Activated T-cell treated with anti-CD3 and anti-CD28 coated beads for 48 hours (primary cell): ENCODE measurements around the gene ZNF444.
A peak's percentile ranks its signal among the peaks of the same experiment; 100 is the strongest.

Source experiments
- DNase-seq: peaks from one replicate; pipeline ENCODE4 v3.0.0-alpha.2; 2020; ENCODE audit warnings: low read depth

Gene ZNF444

DNA sequence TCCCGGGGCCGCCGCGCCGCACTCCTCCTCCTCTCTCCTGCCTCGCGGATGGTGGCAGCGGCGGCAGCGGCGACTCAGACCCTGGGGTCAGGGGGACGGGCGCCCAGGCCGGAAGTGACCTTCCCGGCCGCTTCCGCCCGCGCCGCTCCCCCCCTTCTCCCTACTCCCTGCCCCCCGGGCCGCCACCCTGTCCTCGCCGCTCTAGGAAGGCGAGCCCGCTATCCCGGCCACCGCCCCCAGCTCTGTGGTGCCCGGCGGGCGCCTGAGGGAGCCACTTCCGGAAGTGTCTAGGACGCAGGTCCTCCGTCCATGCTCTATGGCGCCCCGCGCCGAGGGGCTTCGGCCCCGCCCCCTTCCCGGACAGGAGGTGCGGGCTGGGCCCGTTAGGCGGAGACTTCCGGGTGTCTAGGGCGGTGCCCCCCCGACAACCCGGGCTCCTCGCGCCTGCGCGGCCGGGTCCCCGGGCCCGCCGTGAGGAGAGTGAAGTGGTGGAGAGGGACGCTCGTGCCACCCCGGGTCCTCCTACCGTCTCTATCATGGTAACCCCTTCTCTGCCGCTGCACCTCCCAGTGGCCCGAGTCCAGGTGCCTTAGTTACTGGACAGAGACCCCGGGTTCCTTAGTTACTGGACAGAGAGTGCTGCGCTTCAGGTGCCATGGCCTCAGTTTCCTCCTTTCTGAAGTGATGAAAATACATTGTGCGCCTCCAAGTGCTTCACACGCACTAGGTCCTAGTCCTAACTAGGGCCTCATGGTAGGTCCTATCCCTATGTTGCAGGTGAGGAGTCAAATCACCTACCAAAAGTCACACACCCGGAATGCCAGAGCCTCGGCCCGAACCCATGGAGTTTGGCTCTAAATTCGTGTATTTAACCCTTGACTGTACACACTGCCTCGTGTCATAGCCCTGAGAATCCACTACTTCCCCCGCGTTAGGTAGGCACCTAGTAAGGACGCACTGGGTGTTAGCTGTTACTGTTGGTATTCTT, 19.6 kb upstream of the ZNF444 start, which contains the start of gene ZNF787:
ZNF787 (minus strand) TSS at position 116 of the 988 bp plus-strand sequence. CDS start 18,078 bp downstream, outside the sequence.
- peak; percentile 98 for DNase-seq

DNA sequence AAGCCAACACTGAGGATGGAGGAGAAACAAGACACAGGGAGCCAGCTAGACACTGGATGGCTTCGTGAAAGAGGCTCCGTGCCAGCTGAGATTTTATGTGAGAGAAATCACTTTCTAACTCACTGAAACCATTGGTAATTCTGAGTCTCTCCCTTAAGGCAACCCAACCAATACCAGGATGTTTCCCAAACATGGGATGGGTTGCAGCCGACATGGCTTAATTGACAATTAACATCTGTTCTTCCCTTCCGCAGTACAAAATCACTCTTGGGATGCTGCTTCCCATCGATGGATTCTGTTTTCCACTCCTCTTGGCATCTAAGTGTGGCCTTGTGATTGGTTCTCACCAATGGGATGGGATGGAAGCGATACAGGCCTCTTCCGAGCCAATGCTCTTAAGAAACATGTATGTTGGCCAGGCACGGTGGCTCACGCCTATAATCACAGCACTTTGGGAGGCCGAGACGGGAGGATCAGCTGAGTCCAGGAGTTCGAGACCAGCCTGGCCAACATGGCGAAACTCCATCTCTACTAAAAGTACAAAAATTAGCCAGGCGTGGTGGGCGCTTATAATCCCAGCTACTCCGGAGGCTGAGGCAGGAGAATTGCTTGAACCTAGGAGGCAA, 17.7 kb upstream of the ZNF444 start:
- DNase-seq: no peak

DNA sequence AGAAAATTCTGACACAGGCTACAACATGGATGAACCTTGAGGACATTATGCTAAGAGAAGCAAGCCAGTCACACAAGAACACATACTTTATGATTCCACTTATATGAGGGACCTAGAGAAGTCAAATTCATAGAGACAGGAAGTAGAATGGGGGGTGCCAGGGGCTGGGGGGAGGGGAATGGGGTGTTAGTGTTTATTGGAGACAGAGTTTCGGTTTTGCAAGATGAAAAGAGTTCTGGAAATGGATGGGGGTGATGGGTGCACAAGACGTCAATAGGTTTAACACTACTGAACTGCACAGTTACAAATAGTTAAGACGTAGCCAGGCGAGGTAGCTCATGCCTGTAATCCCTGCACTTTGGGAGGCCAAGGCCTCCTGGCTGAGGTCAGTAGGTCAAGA, 16.5 kb upstream of the ZNF444 start:
- DNase-seq: no peak

DNA sequence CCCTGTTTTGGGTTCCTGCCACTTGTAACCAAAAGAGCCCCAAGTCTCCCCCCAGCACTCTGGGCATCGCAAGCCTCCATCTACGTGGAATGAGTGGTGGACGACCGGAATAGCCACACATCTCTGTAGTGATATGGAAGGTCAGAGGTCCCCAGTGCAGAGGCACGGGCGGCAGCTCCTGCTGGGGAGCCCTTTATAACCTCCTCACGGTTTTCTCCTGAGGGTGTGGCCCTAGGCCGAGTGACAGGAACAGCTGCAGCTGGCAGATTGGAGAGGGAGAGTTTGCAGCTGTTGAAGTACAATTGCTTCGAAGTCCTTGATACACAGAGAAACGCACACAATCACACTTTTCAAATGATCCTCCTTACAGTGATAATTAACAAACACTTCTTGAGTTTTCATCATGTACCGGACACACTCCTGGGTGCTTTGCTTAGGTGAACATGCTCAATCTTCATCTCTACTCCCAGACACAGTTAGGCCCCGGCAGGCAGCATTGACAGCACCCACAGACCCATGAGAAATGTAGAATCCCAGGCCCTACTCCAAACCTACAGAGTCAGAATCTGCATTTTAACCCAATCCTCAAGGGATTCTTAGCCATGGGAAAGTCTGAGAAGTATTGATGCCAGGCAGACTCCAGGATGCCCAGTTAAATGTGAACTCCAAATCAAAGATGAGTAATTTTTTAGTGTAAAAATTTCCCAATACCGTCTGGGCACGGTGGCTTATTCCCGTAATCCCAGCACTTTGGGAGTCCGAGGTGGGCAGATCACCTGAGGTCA, 15.1 kb upstream of the ZNF444 start:
- no peak for DNase-seq

DNA sequence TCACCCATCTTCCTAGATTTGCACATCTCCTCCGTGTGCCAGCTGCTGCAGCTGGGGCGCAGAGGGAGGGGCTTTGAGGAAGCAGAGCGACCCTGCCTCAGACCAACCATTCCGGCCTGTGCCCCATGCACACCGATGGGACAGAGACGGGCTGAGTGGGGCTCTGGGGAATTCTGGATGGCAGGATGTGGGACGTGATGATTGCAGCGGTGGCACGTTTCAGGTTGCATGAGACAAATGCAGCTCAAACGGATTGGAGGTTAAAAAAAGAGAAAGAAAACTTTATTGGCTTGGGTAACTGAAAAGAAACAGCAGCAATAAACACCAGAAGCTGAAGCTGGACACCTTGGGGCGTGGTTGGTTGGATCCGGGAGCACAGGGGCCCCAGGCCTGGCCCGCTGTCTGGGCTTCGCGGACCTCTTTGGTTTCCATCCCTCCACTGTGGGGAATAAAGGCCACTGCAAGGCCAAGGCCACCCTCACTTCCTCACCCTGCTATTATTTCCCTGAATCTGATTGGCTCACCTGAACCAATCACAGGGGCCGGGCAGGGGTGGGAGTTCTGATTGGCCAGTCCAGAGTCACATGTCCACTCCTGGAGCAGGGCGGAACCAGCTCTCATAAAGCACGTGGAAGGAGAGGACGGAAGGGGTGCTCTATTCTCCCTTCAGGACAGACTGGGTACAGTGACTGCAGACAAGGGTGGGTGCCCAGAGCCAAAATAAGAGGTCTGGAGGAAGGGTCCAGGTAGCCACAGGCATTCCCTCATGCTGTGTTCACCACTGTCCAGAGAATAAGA, 13.9 kb upstream of the ZNF444 start:
- DNase-seq: no peak

DNA sequence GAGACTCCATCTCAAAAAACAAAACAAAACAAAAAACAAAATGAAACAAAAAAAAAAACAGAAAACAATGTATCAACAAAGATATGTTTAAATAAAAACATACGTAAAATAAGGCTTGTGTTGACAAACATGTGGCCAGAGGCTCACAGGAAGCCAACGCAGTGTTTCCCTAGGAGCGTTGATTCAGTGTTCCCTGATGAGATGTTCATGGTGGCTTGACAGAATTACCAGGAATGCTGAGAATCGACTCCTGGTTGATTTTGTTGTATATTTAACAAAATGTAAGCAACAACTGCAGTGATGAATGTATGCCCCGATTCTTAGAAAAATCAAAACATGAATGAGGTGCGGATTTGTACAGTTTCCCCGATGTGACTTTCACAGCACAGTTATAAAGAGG, 11.1 kb upstream of the ZNF444 start:
- no peak for DNase-seq

DNA sequence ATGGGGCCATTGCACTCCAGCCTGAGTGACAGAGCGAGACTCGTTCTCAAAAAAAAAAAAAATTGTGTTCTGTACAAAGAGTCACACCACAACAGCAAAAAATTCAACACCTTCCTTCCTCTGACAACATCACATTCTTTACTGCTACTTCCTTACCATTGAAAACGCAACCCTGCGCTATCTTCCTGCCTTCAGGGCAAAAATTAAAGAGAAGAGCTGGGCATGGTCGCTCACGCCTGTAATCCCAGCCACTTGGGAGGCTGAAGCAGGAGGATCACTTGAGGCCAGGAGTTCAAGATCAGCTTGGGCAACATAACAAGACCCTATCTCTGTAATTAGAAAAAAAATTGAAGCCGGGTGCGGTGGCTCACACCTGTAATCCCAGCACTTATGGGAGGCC, 9.4 kb upstream of the ZNF444 start:
- no peak for DNase-seq

DNA sequence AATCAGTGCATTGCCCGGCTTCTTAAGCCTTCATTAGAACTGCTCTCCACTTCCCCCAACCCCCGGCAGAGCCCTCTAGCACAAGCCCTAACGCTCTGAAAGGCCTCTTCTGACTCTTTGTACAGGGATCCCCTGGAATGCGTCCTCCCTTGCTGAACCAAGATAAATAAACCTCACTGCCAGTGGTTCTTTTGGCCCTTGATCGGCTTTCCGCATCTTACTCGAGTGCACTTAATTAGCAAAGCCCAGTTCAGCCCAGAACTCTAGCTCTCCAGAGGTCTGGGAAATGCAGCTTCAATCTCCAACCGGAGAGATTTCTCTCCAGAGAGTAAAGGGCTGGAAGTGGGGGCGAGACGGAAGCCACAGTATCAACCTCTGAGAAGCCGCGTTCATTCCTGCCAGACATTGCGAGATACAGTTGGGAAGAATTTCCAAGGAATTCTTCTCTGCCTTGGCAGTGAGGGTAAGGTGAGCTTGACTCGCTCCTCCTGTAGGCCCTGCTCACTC, 8.7 kb upstream of the ZNF444 start:
- DNase-seq: no peak

DNA sequence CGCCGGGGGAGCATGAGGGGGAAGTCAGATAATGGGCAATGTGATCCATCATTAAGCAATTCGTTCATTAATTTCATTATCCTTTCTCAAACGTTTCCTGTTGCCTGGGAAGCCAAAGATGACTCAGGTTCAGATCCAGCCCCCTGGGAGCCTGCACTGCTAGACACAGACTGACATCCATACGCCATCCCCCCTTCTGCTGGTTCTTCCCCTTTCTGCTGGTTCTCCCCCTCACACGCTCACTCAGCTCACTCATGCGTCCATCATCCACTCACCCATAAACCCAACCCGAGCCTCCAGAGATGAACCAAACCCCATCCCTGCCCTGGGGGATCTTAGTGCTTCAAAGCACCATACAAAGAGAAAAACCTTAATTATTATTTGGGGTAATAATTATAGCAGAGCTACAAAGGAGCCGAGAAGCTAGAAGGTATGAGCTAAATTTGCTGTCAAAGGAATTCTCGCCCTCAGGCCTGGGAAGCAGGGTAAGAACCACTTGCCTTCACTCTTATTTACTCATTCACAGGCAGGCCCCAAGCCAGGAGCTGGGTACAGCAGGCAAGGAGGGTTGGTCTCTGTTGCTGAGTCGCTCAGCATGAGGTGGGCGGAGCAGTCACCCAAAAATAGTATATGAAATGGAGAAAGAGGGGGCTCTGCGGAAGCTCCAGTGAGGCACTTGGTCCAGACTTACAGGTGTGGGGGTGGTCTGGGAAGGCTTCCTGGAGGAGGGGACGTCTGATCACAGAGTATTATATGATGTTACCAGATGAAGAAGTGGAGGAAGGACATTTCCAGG, 7.0 kb upstream of the ZNF444 start:
- DNase-seq: no peak

DNA sequence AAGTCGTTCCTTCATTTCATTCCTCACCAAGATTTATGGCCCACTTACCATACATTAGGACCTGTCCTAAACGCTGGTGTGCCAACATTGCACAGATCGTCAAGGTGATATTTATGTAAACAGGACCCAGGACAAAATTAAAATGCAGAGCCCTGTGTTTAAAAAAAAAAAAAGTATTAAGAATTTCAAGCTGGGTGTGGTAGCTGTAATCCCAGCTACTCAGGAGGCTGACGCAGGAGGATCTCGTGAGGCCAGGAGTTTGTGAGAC, 6.5 kb upstream of the ZNF444 start:
- no peak for DNase-seq

DNA sequence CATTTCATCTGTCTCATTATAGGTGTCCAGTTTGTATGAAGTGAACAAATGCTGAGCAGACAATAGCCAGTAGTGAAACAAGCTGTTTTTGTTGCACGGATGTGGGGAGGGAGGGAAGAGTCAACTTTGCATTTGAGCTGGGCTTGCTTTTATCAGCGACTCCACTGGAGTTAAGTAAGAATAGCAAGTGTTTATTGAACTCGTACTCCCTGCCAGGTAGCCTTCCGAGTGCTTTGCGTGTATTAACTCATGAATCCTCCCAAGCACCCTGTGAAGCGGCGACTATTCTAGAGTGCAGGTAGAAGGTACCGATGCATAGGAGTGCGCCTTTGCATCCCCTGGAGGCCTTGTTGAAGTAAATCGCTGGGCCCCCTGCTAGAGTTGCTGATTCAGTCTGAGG, 4.7 kb upstream of the ZNF444 start:
- DNase-seq: no peak

DNA sequence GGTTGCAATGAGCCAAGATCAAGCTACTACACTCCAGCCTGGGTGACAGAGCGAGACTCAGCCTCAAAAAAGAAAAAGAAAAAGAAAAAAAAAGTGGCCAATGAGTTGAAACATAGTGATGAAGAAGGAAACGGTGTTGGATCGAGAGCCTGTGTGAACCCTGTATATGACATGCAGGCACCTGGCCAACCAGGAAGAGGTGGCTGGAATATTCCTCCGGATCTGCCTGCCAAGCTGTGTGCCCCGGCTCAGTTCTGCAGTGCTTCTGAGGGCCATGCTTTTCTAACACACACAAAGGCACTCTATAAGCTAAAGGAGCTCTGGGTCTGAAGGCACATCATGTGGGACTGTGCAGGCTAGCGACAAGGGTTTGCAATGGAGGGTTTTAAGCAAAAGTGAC, 3.7 kb upstream of the ZNF444 start:
- DNase-seq: no peak

DNA sequence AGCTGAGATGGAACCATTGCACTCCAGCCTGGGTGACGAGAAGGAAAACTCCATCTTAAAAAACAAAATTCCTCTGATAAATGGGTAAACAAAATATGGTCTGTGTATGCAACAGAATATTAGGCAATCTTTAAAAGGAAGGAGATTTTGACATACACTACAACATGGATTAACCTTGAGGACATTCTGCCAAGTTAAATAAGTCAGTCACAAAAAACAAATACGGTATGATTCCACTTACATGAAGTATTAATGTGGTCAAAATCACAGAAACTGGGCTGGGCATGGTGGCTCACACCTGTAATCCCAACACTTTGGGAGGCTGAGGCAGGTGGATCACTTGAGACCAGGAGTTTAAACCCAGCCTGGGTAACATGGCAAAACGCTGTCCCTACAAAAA, 3.0 kb upstream of the ZNF444 start:
- DNase-seq: no peak

DNA sequence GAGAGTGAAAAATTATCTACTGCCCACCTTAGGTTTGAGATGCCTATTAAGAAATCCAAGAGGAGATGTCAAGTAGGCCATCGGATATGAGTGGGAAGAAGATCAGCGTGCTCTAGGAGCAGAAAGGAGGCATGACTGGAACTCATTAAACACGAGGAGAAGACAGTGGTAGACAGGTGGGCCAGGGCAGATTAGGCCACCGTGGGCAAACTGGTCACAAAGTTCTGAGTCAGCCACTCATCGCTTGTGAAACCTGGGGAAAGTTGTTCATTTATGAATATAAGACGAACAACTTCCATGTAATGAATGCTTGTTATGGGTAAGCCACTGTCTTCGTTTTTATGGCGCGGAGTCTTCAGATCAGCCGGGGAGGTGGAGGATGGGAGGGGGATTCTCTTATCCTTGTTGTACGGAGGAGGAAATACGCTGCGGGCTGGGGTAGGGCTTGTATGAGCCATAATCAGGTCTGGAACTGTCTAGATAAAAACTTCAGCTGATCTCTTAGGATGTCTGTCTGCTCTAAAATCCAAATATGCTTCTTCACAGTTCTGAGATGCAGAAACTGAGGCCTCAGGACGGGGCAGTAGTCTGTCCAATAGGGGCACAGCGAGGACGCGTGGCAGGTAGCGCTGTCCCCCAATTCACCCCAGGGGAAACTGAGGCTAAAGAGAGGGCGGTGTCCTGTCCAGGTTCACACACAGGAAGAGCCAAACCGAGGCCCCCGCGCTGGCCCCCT, 1.1 kb upstream of the ZNF444 start:
- DNase-seq: no peak

DNA sequence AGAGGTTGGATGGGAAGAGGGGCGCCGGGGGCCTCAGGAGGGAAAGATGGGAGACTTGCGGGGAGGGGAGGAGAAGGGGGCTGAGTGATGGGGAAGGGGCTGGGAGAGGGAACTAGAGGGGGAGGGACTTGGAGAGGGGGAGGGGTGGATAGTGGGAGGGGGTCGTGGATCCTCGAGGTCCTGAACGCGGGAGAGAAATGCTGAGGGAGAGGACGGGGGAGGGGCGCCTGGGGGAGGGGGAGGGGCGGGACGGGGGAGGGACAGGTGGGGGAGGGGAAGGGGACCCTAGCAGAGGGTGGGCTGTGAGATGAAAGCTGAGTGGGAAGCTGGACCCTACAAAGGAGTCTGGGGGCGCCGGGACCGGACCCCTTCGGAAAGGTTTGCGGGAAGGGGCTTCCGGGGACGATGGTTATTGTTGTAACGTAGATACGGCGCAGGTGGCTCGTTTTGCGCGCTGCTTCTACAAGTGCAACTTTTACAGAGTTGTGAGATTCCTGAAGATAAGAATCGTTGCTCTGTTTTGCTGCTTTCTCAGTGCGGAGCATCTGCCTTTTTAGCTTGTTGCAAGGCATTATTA, 418 bp downstream of the ZNF444 start:
- no peak for DNase-seq

DNA sequence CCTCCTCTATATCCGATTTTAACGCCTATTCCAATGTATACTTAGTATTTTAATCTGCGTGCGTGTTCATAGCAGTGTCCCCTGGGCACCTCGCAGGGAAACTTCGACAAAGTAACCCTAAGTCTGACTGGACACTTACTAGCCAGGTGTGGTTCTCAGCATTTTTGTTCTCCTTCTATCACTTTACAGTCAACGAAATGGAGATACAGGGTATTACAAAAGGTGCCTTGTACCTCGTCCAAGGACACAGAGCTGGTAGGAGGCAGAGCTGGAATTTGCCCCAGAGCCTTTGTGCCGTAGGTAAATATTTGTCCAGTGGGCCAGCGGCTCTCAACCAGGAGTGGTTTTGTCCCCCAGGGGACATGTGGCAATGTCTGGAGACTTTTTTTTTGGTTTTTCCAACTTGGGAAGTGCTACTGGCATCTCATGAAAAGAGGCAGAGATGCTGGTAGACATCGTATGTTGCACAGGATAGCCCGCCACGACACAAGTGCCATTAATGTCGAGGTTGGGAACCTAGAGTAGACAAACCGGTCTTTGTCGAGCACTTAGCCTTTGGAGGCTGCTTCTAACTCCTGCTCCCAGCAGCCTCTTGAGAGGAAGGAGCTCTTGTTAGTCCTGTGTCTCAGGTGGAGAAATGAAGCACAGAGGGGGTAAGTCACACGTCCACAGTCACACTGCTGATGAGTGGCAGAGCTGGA, 1.1 kb downstream of the ZNF444 start:
- no peak for DNase-seq

DNA sequence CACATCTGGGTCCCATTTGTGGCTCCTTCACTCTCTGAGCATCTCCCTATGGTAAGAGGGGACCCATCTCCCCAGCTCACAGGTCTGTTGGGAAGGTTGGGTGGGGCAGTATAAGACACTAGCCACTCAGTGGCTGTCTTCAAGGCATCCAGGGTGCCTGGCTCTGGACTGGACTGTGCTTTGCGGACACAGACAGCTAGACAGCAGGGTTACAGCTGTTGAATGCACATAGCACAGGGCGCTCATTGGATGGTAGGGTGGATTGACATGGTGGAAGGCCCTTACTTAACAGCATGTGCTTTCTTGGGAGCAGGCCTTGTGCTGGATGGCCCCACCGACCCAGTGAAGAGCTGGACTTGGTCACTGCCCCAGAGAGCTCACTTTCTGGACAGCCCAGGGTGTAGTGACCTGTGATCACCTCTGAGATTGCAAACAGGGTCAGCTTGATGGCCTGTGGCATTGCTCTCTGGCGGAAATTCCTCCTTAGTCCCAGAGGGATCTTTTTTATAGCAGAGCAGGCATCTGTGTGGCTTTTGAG, 1.9 kb downstream of the ZNF444 start:
- DNase-seq: no peak

DNA sequence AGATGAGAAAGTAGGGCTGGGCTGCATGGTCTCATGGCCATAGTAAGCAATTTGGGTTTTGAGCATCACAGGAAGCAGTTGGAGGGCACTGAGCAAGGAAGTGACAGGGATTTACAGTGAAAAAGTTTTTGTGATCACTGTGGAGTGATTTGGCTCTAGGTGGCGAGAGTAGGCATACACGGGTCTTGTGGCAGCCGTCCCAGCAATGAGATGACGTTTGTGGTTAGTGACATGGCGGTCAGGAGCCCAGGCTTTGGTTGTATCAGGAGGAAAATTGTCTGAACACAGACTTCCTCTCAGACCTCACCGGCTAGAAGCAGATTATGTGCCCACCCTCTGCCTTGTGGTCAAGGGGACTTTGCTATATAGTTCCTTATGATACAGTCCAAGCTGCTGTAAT, 3.3 kb downstream of the ZNF444 start:
- no peak for DNase-seq

DNA sequence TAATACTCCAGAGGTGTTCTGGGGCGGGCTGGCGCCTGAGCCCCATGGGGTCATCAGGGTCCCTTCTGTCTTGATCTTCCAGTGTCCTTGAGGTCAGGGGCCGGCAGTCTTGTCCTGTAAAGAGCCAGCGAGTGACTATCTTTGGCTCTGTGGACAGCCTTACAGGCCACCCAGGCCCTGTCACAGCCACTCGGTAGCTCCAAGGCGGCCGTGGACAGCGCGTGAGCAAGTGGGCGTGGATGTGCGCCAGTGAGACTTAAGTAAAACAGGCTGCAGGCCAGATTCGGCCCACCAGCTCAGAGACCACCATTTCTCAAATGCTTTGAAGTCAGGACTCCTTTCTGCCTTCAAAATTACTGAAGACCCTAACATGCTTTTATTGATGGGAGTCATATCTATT, 3.7 kb downstream of the ZNF444 start:
- no peak for DNase-seq
